GM18526 (cell line): ENCODE results near the gene KLK7.

Experiments
- POLR2A ChIP-seq: IDR thresholded peaks from 3 replicates; pipeline ENCODE4 v1.6.1; 2011; ENCODE audit not compliant: insufficient read length; ENCODE audit errors: extremely low read depth

Gene KLK7

DNA sequence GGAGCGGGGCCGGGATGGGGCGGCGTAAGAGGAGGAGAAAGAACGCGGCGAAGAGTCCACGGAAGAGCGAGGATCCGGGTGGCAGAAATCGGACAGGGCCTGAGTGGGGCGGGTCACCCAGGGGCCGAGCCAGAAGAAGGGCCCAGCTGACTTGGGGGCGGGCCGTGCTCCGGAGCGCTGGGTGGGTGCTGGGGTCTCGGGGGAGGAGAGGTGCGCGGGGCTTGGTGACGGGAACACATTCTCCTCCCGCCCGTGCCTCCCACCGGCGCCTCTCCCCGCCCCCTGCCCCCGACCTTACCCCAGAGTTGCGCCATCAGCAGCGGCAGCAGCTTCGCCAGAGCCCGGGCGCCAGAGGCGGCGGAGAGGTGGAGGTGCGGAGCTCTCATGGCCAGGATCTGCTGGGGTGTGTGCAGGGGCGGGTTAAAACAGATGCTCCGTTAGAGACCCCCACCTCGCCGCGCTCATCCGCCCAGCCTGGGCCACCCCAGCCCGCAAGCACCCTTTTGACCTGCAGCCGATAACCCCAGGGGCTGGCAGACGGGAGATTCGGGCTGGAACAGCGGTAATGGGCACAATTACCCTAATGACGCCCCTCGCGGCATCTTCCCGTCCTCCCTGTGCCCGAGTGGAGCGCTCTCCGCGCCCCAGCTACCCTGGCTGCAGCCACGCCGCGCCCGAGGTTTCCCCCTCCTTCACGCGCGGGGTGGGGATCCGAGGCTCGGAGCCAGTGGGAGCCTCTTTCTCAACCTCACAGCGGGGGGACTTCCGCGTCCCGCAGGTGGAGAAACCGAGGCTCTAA lies 35.2 kb upstream of the KLK7 start:
- TF ChIP-seq POLR2A = no peak

DNA sequence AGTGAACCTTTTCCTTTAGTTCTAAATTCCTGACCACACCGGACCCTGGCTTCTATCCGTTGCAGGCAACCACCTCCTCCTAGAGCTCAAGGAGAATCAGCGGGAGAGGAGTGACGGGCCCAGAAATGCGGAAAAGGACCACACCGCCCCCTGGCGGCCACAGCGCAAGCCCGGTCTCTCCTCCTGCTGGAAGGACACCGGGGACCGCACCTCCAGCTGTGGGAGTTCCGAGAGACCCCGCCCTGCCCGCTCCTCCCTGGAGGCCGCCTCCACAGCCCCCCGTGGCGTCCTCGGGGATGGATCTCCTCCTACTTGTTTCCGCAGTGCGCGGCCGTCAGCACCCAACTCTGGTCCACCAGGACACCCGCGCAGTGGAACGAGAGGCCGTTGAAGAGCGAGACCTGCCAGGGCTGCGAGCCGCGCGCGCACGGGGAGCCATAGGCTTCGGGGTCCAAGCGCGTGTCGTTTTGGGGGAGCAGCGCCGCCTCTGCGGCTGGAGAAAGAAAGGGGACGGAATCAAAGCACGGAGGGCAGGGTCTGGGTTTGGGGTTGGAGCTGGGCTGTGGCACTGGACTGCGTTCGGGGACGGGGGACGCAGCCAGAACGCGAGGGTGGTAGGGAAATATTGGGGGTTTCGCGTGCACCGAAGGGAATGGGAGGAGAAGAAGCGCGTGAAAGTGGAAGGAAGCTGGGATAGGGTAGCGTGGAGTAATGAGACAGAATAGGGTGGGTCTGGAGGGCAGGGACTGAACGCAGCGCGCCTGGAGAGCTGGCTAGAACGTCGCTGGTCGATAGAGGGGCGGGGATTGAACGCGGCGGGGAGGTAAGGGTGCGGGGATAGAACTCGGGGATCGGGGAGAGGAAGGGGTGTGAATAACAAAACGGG lies 33.3 kb upstream of the KLK7 start:
- no peak for TF ChIP-seq POLR2A

DNA sequence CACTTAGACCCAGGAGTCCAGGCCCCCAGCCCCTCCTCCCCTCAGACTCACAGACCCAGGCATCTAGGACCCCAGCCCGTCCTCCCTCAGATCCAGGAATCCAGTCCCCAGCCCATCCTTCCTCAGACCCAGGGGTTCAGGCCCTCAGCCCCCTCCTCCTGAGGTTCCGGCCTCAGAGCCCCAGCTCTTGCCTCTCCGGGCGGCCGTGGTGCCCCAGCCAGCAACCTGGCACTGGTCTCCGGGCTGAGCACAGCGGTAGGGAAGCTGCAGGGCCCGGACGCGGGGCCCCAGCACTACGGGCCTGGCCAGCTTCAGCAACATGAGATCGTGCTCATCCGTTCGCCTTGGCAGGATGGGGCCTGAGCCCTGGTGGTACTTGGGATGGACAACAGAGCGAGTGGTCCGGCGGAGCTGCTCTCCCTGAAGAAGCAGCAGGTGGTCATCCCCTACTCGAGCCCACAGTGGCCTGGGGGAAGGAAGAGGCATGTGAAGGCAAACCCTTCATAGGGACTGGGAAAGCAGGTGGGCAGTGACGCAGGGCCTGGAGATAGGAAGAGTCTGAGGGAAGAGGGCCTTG lies 32.1 kb upstream of the KLK7 start:
- TF ChIP-seq POLR2A = no peak

DNA sequence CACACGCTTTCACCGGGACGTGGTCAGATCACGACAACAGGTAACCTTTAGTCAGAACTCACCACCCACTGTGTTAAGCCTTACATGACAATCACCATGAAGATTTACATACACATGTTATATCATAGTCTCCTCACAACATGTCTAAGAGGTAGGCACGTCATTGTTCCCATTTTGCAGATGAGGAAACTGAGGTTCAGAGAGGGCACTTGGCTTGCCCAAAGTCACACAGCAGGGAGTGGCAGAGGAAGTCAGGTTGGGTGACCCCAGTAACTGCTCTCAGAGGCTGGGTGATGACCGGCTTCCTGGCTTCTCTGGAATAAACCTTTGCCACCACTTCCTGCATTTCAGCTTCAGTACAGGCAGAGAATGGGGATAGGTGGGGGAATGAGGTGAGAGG lies 30.5 kb upstream of the KLK7 start:
- TF ChIP-seq POLR2A = no peak

DNA sequence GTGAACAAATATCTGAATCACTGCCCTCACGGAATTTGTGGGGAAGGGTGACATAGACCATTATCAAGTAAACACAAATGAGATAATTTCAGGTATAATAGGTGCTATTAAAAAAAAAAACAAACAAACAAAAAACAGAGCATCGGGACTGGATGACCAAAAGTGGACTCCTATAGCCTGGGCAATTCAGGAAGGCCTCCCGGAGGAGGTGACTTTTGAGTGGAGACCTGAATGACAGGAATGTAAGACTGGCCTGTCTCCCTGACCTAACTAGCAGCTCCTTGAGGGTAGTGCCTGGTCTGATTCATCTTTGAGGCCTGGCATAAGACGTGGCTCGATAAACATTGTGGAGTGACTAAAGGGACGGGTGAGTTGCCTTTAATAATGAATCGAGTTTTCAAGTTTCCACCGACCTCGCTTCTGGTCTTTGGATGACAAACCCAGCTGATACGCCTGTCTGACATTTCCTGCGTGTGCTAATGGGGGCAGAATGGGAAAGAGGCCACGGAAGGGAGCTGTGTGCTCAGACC lies 29.0 kb upstream of the KLK7 start:
- TF ChIP-seq POLR2A = no peak

DNA sequence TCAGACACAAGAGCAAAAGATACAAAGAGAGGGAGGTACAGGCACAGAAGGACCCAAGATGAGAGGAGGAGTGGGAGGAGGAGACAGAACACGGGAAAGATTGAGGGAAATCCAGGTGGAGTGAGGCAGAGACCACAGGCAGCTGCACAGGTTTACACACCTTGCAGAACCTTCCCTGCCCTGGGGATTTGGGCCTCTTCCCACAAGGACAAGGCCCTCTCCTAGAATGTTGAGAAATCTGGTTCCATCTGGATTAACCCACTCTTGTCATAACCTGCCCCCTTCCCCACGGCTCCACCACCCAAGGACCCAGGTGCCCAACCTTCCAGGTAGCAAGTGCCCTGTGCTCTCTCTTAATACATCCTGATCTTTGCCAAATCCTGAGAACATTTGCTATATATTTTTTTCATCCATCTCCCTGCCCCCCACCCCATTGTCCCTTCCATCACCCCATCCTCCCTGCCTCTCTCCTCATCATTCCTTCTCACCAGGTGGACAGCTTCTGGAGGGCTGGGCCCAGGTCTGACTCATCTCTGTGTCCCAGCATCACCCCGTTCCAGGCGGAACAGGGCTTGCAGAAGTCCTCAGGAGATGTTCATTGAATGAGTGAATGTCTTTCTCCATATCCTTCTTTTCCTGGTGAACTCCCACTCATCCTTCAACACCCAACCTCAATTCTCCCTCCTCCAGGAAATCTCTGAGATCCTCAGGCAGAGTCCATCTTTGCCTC lies 26.5 kb upstream of the KLK7 start:
- no peak for TF ChIP-seq POLR2A

DNA sequence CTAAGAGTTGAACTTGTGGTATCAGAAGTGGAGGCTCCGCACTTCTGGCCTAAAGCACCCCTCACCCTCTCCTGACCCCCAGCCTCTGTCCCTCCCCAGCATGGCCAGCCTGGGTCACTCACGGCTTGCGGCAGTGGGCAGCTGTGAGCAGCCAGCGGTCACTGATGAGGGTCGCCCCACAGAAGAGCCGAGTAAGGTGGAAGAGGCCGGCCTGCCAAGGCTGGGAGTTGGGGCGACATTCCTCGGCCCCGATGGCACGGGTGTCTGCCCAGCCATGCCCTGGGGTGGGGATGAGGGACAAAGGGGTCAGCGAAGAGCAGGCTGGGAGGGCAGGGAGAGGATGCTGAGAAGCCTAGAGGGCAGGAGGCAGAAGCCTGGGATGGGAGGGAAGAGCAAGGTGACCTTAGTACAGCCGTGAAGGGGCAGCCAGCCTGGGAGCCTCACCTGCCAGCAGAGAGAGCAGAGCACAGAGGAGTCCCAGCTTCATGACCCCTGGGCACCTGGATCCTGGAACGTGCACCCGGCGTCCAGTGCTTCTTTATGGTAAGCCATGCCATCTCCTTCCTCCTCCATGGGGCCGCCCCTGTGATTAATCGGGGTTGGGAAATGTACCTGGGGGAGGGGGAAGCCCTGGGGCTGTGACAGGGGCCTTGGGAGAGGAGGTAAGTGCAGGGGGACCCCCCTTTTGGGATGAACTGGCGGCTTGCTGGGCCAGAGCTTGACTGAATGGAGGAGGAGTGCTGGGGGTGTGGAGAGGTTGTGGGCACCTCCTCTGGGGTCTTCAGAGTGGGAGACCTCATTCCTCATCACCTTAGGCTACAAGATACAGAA lies 25.6 kb upstream of the KLK7 start:
- TF ChIP-seq POLR2A = no peak

DNA sequence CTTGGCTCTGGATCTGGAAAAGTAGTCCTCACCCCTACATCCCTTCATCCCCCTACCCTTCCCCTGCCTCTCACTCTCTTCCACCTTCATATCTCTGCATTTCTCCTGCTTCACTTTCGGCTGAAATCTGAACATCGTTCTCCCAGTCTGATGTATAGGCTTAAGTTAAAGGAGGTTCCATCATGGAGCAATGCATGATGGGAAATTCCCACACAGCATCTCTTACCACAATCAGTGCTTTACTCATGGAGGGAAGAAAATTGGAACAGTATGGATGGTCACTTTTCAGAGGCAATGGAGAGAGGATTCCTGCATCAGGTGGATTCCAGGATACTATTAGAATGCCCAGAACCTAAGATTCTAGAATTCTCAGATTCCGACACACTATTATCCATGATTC lies 23.8 kb upstream of the KLK7 start:
- TF ChIP-seq POLR2A = no peak

DNA sequence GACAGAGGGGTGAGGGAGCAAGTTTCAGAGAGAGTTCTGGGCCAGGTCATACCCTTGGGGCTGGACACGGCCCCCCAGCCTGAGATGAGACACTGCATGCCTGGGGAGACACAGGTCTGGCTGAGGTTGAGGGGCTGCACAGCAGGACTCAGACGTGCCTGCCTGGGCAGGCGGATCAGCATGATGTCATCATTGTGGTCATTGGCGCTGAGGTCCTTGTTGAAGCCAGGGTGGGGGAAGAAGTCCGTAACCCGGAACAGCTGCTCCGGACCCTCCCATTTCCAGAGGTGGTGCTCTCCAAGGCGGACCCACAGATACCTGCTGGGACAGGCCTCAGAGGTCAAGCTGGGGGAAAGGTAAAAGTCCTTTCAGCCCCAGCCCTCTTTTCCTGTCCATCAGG lies 22.7 kb upstream of the KLK7 start:
- no peak for TF ChIP-seq POLR2A

DNA sequence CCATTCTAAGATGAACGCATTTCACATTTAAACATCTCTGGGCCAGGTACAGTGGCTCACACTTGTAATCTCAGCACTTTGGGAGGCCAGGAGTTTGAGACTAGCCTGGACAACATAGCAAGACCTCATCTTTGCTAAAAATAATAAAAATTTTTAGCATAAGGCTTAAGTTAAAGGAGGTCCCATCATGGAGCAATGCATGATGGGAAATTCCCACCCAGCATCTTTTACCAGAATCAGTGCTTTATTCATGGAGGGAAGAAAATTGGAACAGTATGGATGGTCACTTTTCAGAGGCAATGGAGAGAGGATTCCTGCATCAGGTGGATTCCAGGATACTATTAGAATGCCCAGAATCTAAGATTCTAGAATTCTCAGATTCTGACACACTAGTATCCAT lies 21.5 kb upstream of the KLK7 start:
- no peak for TF ChIP-seq POLR2A

DNA sequence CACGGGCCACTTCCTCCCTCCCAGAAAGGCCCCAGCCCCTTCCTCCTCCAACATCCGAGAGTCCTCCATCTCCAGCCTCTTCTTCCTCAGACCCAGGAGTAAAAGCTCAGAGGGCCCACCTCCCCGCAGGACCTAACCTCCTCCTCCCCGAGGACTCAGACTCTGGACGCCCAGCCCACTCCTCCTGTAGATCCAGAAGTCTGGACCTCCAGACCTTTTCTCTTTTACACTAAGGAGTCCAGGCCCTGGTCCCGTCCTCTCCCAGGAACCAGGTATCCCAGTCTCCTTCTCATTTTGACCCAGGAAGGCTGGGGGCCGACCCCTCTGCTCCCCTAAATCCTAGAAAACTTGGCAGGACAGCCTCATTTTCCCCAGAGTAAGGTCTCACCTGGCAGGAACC lies 19.6 kb upstream of the KLK7 start:
- no peak for TF ChIP-seq POLR2A

DNA sequence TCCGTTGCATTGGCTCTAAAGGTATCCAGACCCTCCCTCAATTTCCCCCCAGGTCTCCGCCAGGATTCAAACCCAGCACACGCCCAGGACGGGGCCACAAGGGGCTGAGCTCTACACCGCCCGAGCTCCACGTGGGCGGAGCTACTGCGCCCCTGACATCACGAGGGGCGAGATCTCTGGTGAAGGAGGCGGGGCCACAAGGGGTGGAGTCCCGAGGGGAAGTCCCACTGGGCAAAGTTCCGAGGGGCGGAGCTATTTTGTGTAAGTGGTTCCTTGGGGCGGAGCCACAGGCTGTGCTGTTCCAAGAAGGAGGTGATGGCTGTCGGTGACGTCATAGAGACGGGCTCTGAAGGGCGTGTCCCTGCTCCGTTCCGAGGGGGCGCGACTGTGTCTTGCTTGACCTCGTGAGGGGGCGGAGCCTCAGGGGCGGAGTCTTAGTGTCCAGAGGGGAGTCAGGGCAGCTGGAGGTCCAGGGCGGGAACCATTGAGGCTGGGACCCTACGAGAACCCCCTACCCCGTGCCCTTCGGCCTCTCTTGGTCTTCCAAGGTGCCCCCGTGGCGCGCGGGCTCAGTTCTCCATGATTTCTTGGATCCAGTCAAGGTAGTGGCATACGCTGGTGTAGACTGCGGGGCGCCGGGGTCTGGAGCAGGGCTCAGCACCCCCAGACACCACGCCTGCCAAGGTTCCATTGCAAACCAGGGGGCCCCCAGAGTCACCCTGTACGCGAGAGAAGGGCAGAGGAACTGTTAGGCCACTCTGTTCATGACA lies 19.0 kb upstream of the KLK7 start:
- no peak for TF ChIP-seq POLR2A

DNA sequence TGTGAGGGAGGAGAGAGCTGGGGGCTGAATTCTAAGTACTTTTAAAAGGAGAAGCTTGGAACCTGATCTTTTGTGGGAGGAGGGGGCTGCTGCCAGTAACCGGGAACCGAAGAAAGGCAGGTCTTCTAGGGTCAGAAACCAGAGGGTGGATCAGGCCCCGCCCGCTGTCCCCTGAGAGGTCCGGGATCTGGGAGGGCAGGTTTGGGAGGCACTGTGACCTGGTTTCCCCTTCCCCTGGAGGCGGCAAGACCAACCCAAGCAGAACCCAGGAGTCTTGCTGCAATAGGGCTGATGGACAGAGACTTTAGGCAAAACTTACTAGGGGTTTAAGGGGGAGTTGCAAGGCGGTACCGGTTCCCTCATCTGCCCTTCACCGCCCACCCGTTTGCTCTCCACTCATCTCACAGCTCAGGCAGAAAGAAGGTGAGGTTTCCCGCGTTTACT lies 18.4 kb upstream of the KLK7 start:
- TF ChIP-seq POLR2A = no peak
